Stimulated activated CD8-positive, alpha-beta memory T cell treated with anti-CD3 and anti-CD28 coated beads, Interleukin-7, amount 100 ng/mL, for 24 hours (primary cell): ENCODE results near the gene ASPN.

Experiments used
- DNase-seq: peaks from one replicate; pipeline ENCODE4 v3.0.0-alpha.2; 2020; ENCODE audit warnings: low read depth

The ASPN gene

DNA sequence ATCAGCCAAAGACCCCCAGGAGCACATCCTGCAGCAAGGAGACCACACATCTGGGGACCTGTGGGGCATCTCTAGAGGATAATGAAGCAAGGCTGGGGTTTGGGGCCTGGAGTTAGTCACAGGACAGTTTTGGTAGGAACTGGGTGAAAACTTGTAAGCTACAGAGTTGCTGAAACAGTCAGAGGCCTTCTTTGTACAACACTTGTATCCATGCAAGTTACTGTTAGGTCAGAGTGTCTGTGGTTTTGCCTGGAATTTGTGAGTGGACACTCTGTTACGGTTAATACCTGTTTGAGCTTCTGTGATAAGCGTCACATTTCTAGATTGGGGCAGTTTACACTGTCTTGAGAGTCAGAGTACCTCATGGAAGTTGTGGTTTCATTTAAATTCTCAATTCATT lies 22.6 kb upstream of the ASPN start:
- no peak for DNase-seq

DNA sequence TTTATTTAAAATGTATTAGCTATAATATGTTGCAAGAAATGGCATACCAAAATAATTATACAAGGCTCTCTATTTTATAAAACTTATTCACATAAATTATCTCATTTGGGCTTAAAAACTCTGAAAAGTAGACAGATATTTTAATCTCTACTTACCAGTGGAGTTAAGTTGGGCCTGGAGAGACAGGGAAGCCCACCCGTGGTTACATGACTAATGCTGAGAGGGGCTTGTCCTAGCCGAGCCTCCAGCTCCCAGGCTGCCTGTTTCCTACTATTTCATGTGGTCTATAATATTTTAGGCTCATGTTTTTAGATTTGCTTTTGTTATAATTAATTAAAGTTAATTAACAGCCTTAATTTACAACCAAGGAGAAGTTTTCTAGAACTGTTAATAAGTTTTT lies 20.9 kb upstream of the ASPN start:
- DNase-seq, result no peak

DNA sequence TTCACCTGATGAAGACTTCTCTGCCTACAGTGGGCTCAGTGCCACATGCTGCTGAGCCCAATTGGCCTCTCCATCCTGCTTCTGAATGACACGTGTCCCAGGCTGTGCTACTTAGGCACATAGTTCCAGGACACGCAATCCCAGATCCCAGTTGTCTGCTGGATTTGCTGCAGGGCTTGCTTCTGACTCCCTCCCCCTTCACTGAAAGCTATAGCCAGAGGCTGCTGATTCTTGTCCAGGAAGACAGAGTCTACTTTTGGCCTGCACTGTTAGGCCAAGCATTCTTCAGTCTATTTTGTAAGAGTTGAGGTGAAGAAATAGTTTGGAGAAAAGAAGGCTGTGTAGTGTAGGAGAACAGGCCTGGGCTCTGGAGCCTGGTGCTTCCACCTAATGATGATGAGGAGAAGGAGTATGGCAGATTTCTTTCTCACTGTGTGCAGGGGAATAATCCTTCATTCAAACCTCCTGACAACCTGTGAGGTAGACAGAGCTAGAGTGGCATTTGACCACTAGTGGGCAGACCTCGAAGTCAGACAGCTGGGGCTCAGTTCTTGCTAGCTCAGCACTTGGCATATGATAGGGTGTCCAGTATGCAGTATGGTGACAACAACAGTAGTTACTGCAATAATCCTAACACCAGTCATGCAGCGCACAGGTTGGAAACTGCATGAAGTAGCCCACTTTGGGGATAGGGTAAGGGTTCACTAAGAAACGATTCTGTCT lies 19.5 kb upstream of the ASPN start:
- DNase-seq, result no peak

GRCh38 chr9:92500725-92501124 lies 18.4 kb upstream of the ASPN start:
- DNase-seq, result no peak

GRCh38 chr9:92499701-92500100 lies 17.4 kb upstream of the ASPN start:
- no peak for DNase-seq

GRCh38 chr9:92496396-92497176 lies 14.3 kb upstream of the ASPN start:
- no peak for DNase-seq

DNA sequence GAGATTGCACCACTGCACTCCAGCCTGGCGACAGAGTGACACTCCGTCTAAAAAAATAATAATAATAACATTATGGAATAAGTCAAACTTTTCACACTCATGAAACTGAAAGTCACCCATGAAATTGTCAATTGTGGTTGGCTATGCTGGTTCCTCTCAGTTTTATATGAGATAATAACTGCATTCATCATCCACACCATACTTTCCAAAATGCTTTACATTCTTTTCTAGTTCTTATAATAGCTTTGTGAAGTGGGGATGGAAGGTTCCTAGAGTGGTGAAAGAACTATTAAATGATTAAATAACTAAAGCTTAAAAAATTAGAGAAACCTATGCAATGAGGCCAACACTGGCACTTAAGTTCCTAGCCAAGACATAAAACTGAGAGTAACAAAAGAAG lies 12.6 kb upstream of the ASPN start:
- no peak for DNase-seq

DNA sequence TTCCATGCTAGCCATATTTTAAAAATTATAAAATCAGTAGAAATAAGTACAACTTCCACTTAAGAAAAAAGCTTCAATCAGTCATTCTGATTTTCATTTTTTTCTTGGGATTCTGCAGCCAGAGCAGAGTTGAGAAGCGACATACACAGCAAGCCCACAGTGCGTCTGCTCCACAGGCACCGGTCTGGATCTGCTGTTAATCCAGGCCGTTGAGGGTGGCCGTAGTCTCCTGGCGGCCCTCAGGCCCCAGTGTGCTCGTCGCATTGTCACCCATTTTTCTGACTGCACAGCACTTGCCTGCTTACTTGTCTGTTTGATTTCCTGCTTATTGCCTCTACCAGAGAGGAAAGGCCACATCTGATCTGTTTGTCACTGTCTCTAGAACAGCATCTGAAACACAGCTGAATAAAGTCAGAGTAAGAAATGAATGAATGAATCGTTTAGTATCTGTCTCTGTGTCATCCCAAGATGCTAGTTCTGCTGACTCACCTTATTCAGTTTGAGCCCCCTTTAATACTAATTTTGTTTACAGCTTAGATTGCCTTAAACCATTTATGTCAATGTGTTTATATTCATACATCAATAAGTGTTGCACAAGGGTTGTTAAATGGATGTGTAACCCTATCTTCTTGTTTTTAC lies 11.6 kb upstream of the ASPN start:
- no peak for DNase-seq

- no peak for DNase-seq
Observed at GRCh38 chr9:92492781-92493401, 10.6 kb upstream of the ASPN start.

- DNase-seq, result no peak
Observed at GRCh38 chr9:92488681-92489550, 6.6 kb upstream of the ASPN start.

- DNase-seq, result no peak
Observed at GRCh38 chr9:92486371-92486770, 4.1 kb upstream of the ASPN start.

DNA sequence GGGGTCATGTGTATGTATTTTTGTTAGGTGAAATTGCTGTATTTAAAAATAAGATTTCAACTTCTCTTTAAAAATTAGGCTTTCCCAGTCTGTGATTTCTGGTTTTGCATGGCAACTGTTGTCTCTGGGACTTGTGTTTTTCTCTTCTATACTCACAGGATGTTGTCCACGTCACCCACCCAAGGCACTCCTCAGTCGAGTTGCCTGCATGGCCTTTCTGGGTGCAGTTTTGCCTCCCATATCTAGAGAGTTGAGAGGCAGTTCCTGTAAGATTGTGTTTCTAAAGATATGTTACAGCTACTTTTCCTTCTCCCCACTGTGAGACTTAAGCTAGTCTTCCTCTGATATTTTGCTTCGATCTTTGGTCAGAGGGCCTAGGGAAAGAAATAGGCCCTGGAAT lies 2.3 kb upstream of the ASPN start:
- no peak for DNase-seq

- no peak for DNase-seq
Observed at GRCh38 chr9:92483627-92484545, 1.6 kb upstream of the ASPN start.

DNA sequence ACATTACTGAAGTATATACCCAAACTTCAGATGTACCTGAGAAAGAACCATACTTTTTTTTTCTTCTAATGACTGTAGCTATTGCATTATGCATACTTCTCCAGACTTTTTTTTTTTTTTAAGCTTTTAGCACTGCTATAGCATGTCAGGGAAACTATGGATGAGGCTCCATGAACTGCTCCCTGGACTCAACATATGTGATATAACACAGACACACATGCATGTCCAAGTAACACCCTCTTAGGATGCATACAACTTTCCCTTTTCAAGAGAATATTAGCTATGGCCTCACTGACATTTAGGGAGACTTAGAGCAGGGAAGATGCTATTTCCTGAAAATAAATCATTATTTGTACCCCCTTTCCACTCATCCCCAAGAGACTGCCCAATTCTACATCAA lies 499 bp upstream of the ASPN start:
- DNase-seq, result no peak

- no peak for DNase-seq
Observed at GRCh38 chr9:92480986-92481633, 1.2 kb downstream of the ASPN start.

GRCh38 chr9:92480291-92480771 lies 2.0 kb downstream of the ASPN start:
- DNase-seq, result no peak

DNA sequence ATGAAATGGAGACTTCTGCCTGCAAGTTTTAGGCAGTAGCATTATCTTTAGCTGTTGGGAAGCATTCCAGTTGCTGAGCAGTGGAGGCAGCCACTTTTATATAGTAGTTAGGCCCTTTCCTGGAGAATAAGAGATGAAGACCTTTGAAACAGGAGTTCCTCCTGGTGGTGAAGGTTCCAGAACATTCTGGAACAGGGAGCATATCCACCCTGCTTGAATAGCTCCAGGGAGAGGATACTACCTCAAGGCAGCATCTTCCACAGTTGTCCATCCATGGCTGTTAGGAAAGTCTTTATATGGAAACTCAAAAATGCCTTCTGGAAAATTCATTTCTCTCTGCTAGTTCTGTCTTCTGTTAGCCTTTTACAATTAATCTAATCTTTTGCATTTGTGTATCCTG lies 3.0 kb downstream of the ASPN start:
- no peak for DNase-seq

DNA sequence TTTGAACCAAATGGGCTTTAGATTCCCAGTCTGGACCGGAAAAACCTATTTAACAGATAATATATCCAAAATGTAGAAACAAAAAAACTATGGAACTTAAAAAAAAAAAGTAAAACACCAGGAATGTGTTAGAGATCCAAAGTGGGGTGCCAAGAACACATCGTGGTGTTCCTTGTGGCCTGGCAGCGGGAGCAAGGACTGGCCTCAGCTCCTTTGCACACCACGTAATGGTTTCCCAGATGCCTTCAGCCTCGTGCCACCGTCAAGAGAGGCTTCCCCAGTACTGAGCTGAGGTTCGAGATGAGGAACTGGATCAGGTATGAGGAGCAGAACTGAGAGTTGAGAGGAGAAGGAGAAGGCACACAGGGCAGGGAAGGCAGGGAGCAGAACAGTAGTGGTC lies 3.5 kb downstream of the ASPN start:
- no peak for DNase-seq

- DNase-seq, result no peak
Observed at GRCh38 chr9:92476962-92477361, 5.3 kb downstream of the ASPN start.

GRCh38 chr9:92474587-92474986 lies 7.7 kb downstream of the ASPN start:
- no peak for DNase-seq
